Measurements from ENCODE around the gene MTUS2. TPM values are rescaled to one million over a fixed set of nuclear protein-coding genes. Genes with fewer than 3 reads are reported as not detected.

The MTUS2 gene
- total and polyA plus RNA-seq, 2 donors (not counting 3 experiments of a cell fraction or from before 2014, with no cell fraction given): not detected

- no peaks in the 10 kb centered on the region for H3K79me2 ChIP-seq (ENCODE audit: control insufficient read depth, insufficient read depth, low read length)
- dilution Hi-C loops (cut with MboI; ENCODE audit: extremely low pct_ligation_motif_present, low sequenced_read_pairs) (no loop called here), intact Hi-C loops (cut with micrococcal nuclease) (no loop called here)
- DNase-seq (ENCODE audit: low read depth, low spot score): no peak
- H3K9me3 ChIP-seq (replicated peaks; ENCODE audit: control insufficient read depth, insufficient read depth, low read length): no peaks in the 10 kb centered on the region
- ChIA-PET POLR2A (no interaction called here), CTCF (no interaction called here)
- no peaks in the 10 kb centered on the region for H3K36me3 ChIP-seq (ENCODE audit: control insufficient read depth in 2 of 2, extremely low read depth in 1 of 2, insufficient read depth in 2 of 2, low read length in 2 of 2)
- no peak overlapping the region for H3K9ac ChIP-seq (replicated peaks; ENCODE audit: extremely low read depth, insufficient read depth, low read length)
- no TSS peak for BruUV-seq (replicated peaks)
- no peaks in the 10 kb centered on the region for H3K27me3 ChIP-seq (ENCODE audit: control insufficient read depth in 2 of 2, insufficient read depth in 2 of 2, low read length in 2 of 2)
- no peak overlapping the region for H3K27ac ChIP-seq (ENCODE audit: insufficient read depth, low read depth, low read length)
- H3K9me1 ChIP-seq (replicated peaks; ENCODE audit: control insufficient read depth, extremely low read depth, insufficient read depth, low read length): no peaks in the 10 kb centered on the region
- H3K4me3 ChIP-seq (replicated peaks in 1 of 3; ENCODE audit: insufficient read depth in 1 of 3, low read depth in 1 of 3, low read length in 3 of 3): no peak overlapping the region
- TF ChIP-seq CTCF (IDR thresholded peaks at IDR 0.05; ENCODE audit: extremely low read depth in 1 of 2, insufficient read depth in 1 of 2, low read depth in 1 of 2, low read length in 2 of 2) (no peak), MAX (IDR thresholded peaks at IDR 0.05; ENCODE audit: insufficient read depth, insufficient read length) (no peak), POLR2AphosphoS5 (IDR thresholded peaks at IDR 0.05; ENCODE audit: insufficient read depth, low read depth, low read length) (no peak), FOS (IDR thresholded peaks at IDR 0.05; ENCODE audit: borderline replicate concordance, insufficient read depth, low read length) (no peak), EZH2 (IDR thresholded peaks at IDR 0.05; ENCODE audit: borderline replicate concordance, low read depth, low read length, severe bottlenecking) (no peak), POLR2A (IDR thresholded peaks at IDR 0.05; ENCODE audit: low read depth, low read length) (no peak), MYC (IDR thresholded peaks at IDR 0.05; ENCODE audit: low read depth, low read length) (no peak), JUN (IDR thresholded peaks at IDR 0.05; ENCODE audit: borderline replicate concordance, insufficient read depth, insufficient read length, low read depth) (no peak)
- no peak for FAIRE-seq
- H2AFZ ChIP-seq (ENCODE audit: low read depth, low read length): no peak overlapping the region
- H3K4me2 ChIP-seq (ENCODE audit: insufficient read depth, low read length): no peak overlapping the region
- no peaks in the 10 kb centered on the region for H3K4me1 ChIP-seq (ENCODE audit: control insufficient read depth, extremely low read depth, insufficient read depth, low read length)
- no peaks in the 10 kb centered on the region for H4K20me1 ChIP-seq (replicated peaks; ENCODE audit: control insufficient read depth, extremely low read depth, insufficient read depth, low read length)
Observed at GRCh38 chr13:28991764-28992163, 171.6 kb downstream of the MTUS2 start.
